GM12878 (cell line): ENCODE results near the gene LIPK. TPM values are rescaled to one million over a fixed set of nuclear protein-coding genes. Genes with fewer than 3 reads are reported as not detected.

Source experiments
- ATAC-seq: fragments of 200-7000 bp; cut with Tn5 transposase; 3 replicates; pipeline ENCODE4 v1.9.1; 2020; ENCODE audit warnings: mild to moderate bottlenecking, moderate library complexity
- BruUV-seq: library from RNA; stranded (reverse); fragments of 400-500 nt; replicated peaks from 2 replicates; lab custom pipeline; 2021; lab: Mats Ljungman, UMichigan
- CTCF ChIA-PET: fragments of 300-600 bp; sonication (Branson Sonifier 250); formaldehyde crosslinking; extraction: SDS; loops from one replicate; lab custom pipeline; 2021; ENCODE audit warnings: inconsistent platforms; lab: Yijun Ruan, JAX
- POLR2A ChIA-PET: fragments of 350-600 bp; formaldehyde crosslinking; extraction: SDS; loops from one replicate; lab custom pipeline; 2021; ENCODE audit warnings: inconsistent platforms; lab: Charles Lee
- RAD21 ChIA-PET: fragments of 300-600 bp; sonication (Branson Sonifier 250); formaldehyde crosslinking; loops from one replicate; lab custom pipeline; 2023; ENCODE audit warnings: antibody characterized with exemption; ENCODE audit not compliant: unreplicated experiment; lab: Charles Lee
- SMC1A ChIA-PET: fragments of 300-600 bp; sonication (Branson Sonifier 250); formaldehyde crosslinking; loops from one replicate; lab custom pipeline; 2023; ENCODE audit not compliant: unreplicated experiment, uncharacterized antibody; lab: Charles Lee
- DNase-seq: peaks from one replicate; pipeline ENCODE4 v3.0.0-alpha.2; 2011; ENCODE audit warnings: low read depth, low spot score
- FAIRE-seq: peaks from 3 replicates; lab custom pipeline; 2011; peaks lifted over from hg19 to GRCh38; lab: Jason Lieb, UNC
- H2AFZ ChIP-seq: 2 replicates; pipeline ENCODE4 v1.6.0; 2011; ENCODE audit warnings: low read depth, low read length, control low read depth; ENCODE audit not compliant: control insufficient read depth
- H3K27ac ChIP-seq: 2 replicates; pipeline ENCODE4 v1.5.1; 2011; ENCODE audit warnings: control low read depth; ENCODE audit not compliant: control insufficient read depth, insufficient read depth
- H3K27me3 ChIP-seq, 2 experiments: replicated peaks in 1 of 2; 2 replicates each; pipeline versions ENCODE4 v1.6.0 to v1.6.1; 2011; ENCODE audit warnings: low read length in 1 of 2; ENCODE audit not compliant: control insufficient read depth in 2 of 2, insufficient read depth in 2 of 2
- H3K36me3 ChIP-seq, 2 experiments: 2 replicates each; pipeline ENCODE4 v1.5.1; 2011; ENCODE audit warnings: low read length in 1 of 2; ENCODE audit not compliant: control insufficient read depth in 2 of 2, insufficient read depth in 2 of 2
- H3K4me1 ChIP-seq: 2 replicates; pipeline ENCODE4 v1.6.1; 2011; ENCODE audit warnings: mild to moderate bottlenecking, low read length, moderate library complexity, mixed read lengths; ENCODE audit not compliant: control insufficient read depth, insufficient read depth
- H3K4me2 ChIP-seq: 2 replicates; pipeline ENCODE4 v1.6.0; 2011; ENCODE audit warnings: control low read depth; ENCODE audit not compliant: control insufficient read depth, insufficient read depth
- H3K4me3 ChIP-seq: fragments of 200-600 bp; sonication (generic); 2 replicates; pipeline ENCODE4 v1.5.1; 2016
- H3K79me2 ChIP-seq: 2 replicates; pipeline ENCODE4 v1.6.0; 2011; ENCODE audit warnings: low read length; ENCODE audit not compliant: control insufficient read depth, insufficient read depth
- H3K9ac ChIP-seq: 2 replicates; pipeline ENCODE4 v1.8.0; 2011; ENCODE audit warnings: low read length, control low read depth, mixed read lengths; ENCODE audit not compliant: control insufficient read depth, insufficient read depth
- H3K9me3 ChIP-seq: replicated peaks from 3 replicates; pipeline ENCODE4 v1.5.1; 2011; ENCODE audit warnings: mild to moderate bottlenecking, low read length; ENCODE audit not compliant: control insufficient read depth, insufficient read depth
- H4K20me1 ChIP-seq: 2 replicates; pipeline ENCODE4 v1.6.0; 2011; ENCODE audit not compliant: control insufficient read depth, insufficient read depth
- BMI1 ChIP-seq: fragments of 450-650 bp; IDR thresholded peaks from 2 replicates; pipeline ENCODE4 v1.6.1; 2016; ENCODE audit warnings: mild to moderate bottlenecking, moderate library complexity, borderline replicate concordance
- BRCA1 ChIP-seq: IDR thresholded peaks from 2 replicates; pipeline ENCODE4 v1.6.1; 2011; ENCODE audit warnings: low read depth, low read length, improper control_type of control experiment
- MXI1 ChIP-seq: fragments of 150-350 bp; IDR thresholded peaks from 2 replicates; pipeline ENCODE4 v1.6.1; 2011; ENCODE audit warnings: low read depth, mild to moderate bottlenecking, inconsistent platforms, low read length, improper control_type of control experiment
- NFXL1 ChIP-seq: fragments of 450-650 bp; IDR thresholded peaks from 2 replicates; pipeline ENCODE4 v1.6.1; 2017; ENCODE audit warnings: antibody characterized with exemption, mild to moderate bottlenecking, borderline replicate concordance
- RAD21 ChIP-seq: IDR thresholded peaks from 2 replicates; pipeline ENCODE4 v1.6.1; 2011; ENCODE audit warnings: mild to moderate bottlenecking, low read depth, low read length, moderate library complexity; ENCODE audit not compliant: insufficient read depth
- SMC3 ChIP-seq: IDR thresholded peaks from 2 replicates; pipeline ENCODE4 v1.6.1; 2011; ENCODE audit warnings: low read length, improper control_type of control experiment, borderline replicate concordance
- SUZ12 ChIP-seq: fragments of 200-600 bp; sonication (generic); IDR thresholded peaks from one replicate; pipeline ENCODE4 v1.6.1; 2018; ENCODE audit warnings: antibody characterized with exemption, mild to moderate bottlenecking; ENCODE audit not compliant: unreplicated experiment
- YY1 ChIP-seq: IDR thresholded peaks from 2 replicates; pipeline ENCODE4 v1.6.1; 2011; ENCODE audit warnings: low read depth, mild to moderate bottlenecking, low read length
- ZNF24 ChIP-seq: fragments of 450-650 bp; IDR thresholded peaks from 2 replicates; pipeline ENCODE4 v1.6.1; 2017; ENCODE audit warnings: antibody characterized with exemption, mild to moderate bottlenecking
- WGBS: methylation state at CpG from one replicate; pipeline ENCODE4 v1.1.6; 2016; ENCODE audit warnings: low lambda C conversion rate; ENCODE audit not compliant: insufficient replicate concordance, insufficient coverage; ENCODE audit errors: missing lambda C conversion rate; 5-methylcytosine and 5-hydroxymethylcytosine counted together
- in situ Hi-C: fragments of 300-500 bp; cut with MboI; formaldehyde crosslinking; loops from 9 replicates; pipeline ENCODE4 v1.14.3; 2018; ENCODE audit warnings: mixed read lengths
- intact Hi-C: fragments of 100-400 bp; cut with micrococcal nuclease; formaldehyde crosslinking; loops from one replicate; pipeline ENCODE4 v1.14.2; 2022; ENCODE audit not compliant: unreplicated experiment
- polyA plus RNA-seq, 11 experiments: library from polyadenylated mRNA; depleted of rRNA in 4 of 11; unstranded in 6 of 11; stranded (reverse) in 5 of 11; fragments of >200 nt; fragmentation: Nextera tagmentation in 4 of 11; fragmentation: Illumina TruSeq in 1 of 11; extraction: Ambion mirVana in 4 of 11; extraction: Trizol in 1 of 11; gene quantifications; 1 replicate in 1 of 11; 2 replicates in 10 of 11; pipeline versions ENCODE4 v1.2.1 to v1.2.3, GENCODE V29; 2011 to 2016; ENCODE audit warnings: inconsistent platforms in 2 of 11, missing spikeins in 2 of 11, low read depth in 1 of 11
- total RNA-seq, 4 experiments: library from RNA; depleted of rRNA in 3 of 4; stranded (reverse); fragments of >200 nt in 3 of 4; fragmentation: Illumina TruSeq in 1 of 4; extraction: Trizol in 1 of 4; gene quantifications; 2 replicates each; pipeline versions ENCODE4 v1.2.1 to v1.2.3, GENCODE V29; 2013 to 2021
- TF ChIP-seq, protein P1 (sequence below), 3 experiments: IDR thresholded peaks in 2 of 3; conservative IDR thresholded peaks in 1 of 3; 2 replicates each; pipeline ENCODE4 v1.5.1; 2011; ENCODE audit warnings: low read depth in 3 of 3, low read length in 3 of 3, mild to moderate bottlenecking in 3 of 3, control low read depth in 2 of 3, moderate library complexity in 2 of 3, inconsistent platforms in 1 of 3, mixed read lengths in 1 of 3; ENCODE audit not compliant: control insufficient read depth in 2 of 3, insufficient read depth in 1 of 3; ENCODE audit errors: extremely low read depth in 1 of 3
- TF ChIP-seq, protein P2 (sequence below): IDR thresholded peaks from 2 replicates; pipeline ENCODE4 v1.6.1; 2011; ENCODE audit warnings: borderline replicate concordance, low read depth, mild to moderate bottlenecking, moderate library complexity, low read length; ENCODE audit not compliant: insufficient read depth, poor library complexity, severe bottlenecking
- TF ChIP-seq, protein P3 (sequence below): fragments of 450-650 bp; IDR thresholded peaks from 2 replicates; pipeline ENCODE4 v1.6.1; 2017; ENCODE audit warnings: mild to moderate bottlenecking, moderate library complexity
- TF ChIP-seq, protein P4 (sequence below): IDR thresholded peaks from 2 replicates; pipeline ENCODE4 v1.6.1; 2011; ENCODE audit warnings: mild to moderate bottlenecking, low read depth, low read length, moderate library complexity; ENCODE audit not compliant: insufficient replicate concordance

LIPK gene
- total and polyA plus RNA-seq, 10 of the 15 experiments (the other 5 are each of a cell fraction or from before 2014, with no cell fraction given): not detected

DNA sequence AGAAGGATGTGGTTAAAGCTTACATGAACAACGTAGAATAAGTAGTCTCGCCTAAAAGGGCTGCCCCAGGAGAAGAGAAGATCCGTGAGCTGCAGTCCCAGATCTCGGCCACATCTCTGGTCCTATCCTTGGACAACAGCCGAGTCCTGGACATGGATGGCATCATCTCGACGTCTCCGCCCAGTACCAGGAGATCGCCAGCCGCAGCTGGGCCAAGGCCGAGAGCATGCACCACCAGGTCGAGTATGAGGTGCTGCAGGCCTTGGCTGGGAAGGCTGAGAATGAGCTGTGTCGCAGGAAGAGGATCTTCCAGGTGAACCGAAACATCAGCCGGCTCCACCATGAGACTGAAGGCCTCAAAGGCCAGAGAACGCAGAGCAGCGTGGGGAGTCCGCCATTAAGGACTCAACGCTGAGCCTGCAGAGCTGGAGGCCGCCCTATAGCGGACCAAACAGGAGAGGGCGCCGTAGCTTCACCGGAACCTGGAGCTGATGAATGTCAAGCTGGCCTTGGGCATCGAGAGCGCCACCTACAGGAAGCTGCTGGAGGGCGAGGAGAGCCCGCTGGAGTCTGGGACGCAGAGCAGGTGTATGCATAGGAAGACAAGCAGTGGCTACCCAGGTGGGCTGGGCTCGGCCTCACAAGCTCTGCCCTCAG is 22.2 kb downstream of the LIPK start:
- ATAC-seq (peak; percentile 53), FAIRE-seq (no peak), DNase-seq (no peak)
- peaks cover 3% of the 10 kb centered on the region for H3K4me1 ChIP-seq
- no peak overlapping the region for H3K27ac ChIP-seq
- H3K79me2 ChIP-seq: no peaks in the 10 kb centered on the region
- H3K4me3 ChIP-seq: no peak overlapping the region
- no peaks in the 10 kb centered on the region for H3K9me3 ChIP-seq
- H3K9ac ChIP-seq: no peak overlapping the region
- ChIA-PET POLR2A (no interaction called here), CTCF (interaction anchor here (0.5 to 4.5 kb wide), 54 partner anchors 8 to 410 kb away, joined by 3 to 54 read pairs (median 5); partner anchors contain the start of genes LIPK and LIPN), RAD21 (interaction anchor here (0.8 to 2.5 kb wide), 21 partner anchors 11 to 205 kb away, joined by 3 to 23 read pairs (median 4); partner anchors contain the start of genes LIPM and LIPN), SMC1A (interaction anchor here (0.6 to 2.4 kb wide), 28 partner anchors 11 to 279 kb away, joined by 3 to 11 read pairs (median 4); partner anchors contain the start of gene LIPN)
- 64% methylated on average over 30 of the region's 30 CpGs for WGBS
- BruUV-seq: no TSS peak
- no peak overlapping the region for H2AFZ ChIP-seq
- in situ Hi-C loops: no loop called here
- H4K20me1 ChIP-seq: no peaks in the 10 kb centered on the region
- no peaks in the 10 kb centered on the region for H3K36me3 ChIP-seq
- H3K4me2 ChIP-seq: no peak overlapping the region
- intact Hi-C loops: loop anchor here (5.0 kb wide), 1 partner anchor 84 kb away; no protein-coding TSS in a partner anchor
- no peaks in the 10 kb centered on the region for H3K27me3 ChIP-seq
- TF ChIP-seq, protein P1, sequence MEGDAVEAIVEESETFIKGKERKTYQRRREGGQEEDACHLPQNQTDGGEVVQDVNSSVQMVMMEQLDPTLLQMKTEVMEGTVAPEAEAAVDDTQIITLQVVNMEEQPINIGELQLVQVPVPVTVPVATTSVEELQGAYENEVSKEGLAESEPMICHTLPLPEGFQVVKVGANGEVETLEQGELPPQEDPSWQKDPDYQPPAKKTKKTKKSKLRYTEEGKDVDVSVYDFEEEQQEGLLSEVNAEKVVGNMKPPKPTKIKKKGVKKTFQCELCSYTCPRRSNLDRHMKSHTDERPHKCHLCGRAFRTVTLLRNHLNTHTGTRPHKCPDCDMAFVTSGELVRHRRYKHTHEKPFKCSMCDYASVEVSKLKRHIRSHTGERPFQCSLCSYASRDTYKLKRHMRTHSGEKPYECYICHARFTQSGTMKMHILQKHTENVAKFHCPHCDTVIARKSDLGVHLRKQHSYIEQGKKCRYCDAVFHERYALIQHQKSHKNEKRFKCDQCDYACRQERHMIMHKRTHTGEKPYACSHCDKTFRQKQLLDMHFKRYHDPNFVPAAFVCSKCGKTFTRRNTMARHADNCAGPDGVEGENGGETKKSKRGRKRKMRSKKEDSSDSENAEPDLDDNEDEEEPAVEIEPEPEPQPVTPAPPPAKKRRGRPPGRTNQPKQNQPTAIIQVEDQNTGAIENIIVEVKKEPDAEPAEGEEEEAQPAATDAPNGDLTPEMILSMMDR (IDR thresholded peaks at IDR 0.05 in 2 of 3, conservative IDR thresholded peaks at IDR 0.05 in 1 of 3; ENCODE audit: control insufficient read depth in 2 of 3, extremely low read depth in 1 of 3, insufficient read depth in 1 of 3, low read depth in 3 of 3, low read length in 3 of 3): peak; percentile 39 to 65 (median 51); a peak in 5 of 6 replicates
- TF ChIP-seq, protein P2, sequence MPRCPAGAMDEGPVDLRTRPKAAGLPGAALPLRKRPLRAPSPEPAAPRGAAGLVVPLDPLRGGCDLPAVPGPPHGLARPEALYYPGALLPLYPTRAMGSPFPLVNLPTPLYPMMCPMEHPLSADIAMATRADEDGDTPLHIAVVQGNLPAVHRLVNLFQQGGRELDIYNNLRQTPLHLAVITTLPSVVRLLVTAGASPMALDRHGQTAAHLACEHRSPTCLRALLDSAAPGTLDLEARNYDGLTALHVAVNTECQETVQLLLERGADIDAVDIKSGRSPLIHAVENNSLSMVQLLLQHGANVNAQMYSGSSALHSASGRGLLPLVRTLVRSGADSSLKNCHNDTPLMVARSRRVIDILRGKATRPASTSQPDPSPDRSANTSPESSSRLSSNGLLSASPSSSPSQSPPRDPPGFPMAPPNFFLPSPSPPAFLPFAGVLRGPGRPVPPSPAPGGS: no peak
- TF ChIP-seq BRCA1 (no peak), SMC3 (peak; percentile 60), ZNF24 (no peak), NFXL1 (no peak), YY1 (peak; percentile 82), SUZ12 (no peak), RAD21 (peak; percentile 79), MXI1 (no peak), BMI1 (no peak)
- TF ChIP-seq, protein P3, sequence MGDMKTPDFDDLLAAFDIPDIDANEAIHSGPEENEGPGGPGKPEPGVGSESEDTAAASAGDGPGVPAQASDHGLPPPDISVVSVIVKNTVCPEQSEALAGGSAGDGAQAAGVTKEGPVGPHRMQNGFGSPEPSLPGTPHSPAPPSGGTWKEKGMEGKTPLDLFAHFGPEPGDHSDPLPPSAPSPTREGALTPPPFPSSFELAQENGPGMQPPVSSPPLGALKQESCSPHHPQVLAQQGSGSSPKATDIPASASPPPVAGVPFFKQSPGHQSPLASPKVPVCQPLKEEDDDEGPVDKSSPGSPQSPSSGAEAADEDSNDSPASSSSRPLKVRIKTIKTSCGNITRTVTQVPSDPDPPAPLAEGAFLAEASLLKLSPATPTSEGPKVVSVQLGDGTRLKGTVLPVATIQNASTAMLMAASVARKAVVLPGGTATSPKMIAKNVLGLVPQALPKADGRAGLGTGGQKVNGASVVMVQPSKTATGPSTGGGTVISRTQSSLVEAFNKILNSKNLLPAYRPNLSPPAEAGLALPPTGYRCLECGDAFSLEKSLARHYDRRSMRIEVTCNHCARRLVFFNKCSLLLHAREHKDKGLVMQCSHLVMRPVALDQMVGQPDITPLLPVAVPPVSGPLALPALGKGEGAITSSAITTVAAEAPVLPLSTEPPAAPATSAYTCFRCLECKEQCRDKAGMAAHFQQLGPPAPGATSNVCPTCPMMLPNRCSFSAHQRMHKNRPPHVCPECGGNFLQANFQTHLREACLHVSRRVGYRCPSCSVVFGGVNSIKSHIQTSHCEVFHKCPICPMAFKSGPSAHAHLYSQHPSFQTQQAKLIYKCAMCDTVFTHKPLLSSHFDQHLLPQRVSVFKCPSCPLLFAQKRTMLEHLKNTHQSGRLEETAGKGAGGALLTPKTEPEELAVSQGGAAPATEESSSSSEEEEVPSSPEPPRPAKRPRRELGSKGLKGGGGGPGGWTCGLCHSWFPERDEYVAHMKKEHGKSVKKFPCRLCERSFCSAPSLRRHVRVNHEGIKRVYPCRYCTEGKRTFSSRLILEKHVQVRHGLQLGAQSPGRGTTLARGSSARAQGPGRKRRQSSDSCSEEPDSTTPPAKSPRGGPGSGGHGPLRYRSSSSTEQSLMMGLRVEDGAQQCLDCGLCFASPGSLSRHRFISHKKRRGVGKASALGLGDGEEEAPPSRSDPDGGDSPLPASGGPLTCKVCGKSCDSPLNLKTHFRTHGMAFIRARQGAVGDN: no peak
- TF ChIP-seq, protein P4, sequence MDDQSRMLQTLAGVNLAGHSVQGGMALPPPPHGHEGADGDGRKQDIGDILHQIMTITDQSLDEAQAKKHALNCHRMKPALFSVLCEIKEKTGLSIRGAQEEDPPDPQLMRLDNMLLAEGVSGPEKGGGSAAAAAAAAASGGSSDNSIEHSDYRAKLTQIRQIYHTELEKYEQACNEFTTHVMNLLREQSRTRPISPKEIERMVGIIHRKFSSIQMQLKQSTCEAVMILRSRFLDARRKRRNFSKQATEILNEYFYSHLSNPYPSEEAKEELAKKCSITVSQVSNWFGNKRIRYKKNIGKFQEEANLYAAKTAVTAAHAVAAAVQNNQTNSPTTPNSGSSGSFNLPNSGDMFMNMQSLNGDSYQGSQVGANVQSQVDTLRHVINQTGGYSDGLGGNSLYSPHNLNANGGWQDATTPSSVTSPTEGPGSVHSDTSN: no peak
